Endometrial microvascular endothelial cells (primary cell): ENCODE measurements around the gene EID2. TPM values are rescaled to one million over a fixed set of nuclear protein-coding genes. Genes with fewer than 3 reads are reported as not detected.

Experiments
- in situ Hi-C: cut with HindIII; loops from 2 replicates; pipeline ENCODE4 v1.10.0; 2017; ENCODE audit warnings: low sequenced_read_pairs, low pct_unique_long_range_greater_than_20kb; ENCODE audit errors: inconsistent ontology term
- total RNA-seq: library from RNA; depleted of rRNA; stranded (reverse); fragments of >200 nt; gene quantifications from one replicate; pipeline ENCODE4 v1.2.3, GENCODE V29; 2015; ENCODE audit errors: inconsistent ontology term

Gene EID2
- total RNA-seq, result 13.8 TPM

GRCh38 chr19:39539518-39540332, at the start of gene EID2:
TSS of gene EID2 (minus strand) at chr19:39540161. CDS start at chr19:39540079, 82 bp downstream.
- in situ Hi-C loops, result no loop called here

- in situ Hi-C loops, result no loop called here
Measured at GRCh38 chr19:39588066-39588465, 48.1 kb upstream of the EID2 start.

DNA sequence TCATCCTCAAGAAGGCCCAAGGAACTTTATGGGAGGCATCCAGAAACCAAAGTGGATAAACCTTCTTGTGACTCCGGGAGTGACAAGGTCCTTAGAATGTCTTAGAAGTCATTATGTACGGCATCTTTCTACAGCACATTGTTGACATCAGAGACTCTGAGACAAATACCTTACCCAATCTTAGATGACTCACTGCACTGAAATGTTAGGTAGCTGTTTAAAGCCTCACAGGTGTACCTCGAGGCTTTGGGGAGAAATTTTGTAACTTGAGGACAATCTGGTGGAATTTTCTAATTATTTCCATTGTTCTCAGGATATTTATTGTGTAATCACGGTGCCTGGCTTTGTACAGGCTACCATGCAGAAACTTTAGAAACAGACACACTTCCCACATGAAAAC, 47.5 kb upstream of the EID2 start:
- in situ Hi-C loops, result no loop called here

- in situ Hi-C loops, result no loop called here
Measured at GRCh38 chr19:39582891-39583625, 43.1 kb upstream of the EID2 start.

GRCh38 chr19:39582442-39582841, 42.5 kb upstream of the EID2 start:
- in situ Hi-C loops, result no loop called here

DNA sequence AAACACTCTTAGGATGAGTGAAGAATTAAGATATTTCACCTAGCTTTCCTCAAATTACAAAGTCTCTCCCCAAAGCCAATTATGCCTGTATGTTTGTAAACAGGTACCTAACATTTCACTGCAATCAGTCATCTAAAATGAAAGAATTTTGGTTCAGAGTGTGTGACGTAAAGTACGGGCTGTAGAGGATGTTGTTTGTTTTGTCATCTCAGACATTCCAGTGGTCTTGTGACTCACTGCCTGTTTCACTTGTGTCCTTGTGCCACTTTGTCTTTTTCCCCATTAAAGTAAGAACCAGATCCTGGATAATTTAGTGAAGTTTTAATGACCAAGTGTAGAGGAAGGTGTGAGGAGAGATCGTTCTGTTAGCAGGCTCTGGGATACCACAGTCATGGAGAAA, 28.6 kb upstream of the EID2 start:
- in situ Hi-C loops, result no loop called here

- in situ Hi-C loops, result no loop called here
Measured at GRCh38 chr19:39566064-39566463, 26.1 kb upstream of the EID2 start.

DNA sequence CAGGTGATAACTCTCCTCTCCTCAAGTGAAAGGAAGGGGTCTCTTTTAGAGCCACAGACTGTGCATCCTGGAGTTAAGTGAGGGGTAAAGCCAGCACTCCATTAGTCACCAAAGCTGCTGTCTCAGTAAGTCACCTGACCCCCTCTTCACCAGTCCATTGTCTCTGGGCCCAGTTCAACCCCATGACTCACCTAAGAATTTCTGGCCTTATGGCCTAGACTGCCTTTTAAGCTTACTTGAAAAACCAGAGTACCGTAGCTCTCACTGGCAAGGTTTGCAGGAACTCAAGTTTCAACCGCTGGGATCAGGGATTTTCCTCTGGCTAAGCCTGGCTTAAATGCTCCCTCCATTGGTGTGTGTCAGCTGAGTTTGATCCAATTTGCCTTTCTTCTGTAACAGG, 23.4 kb upstream of the EID2 start:
- in situ Hi-C loops, result no loop called here

GRCh38 chr19:39558624-39559117, 18.7 kb upstream of the EID2 start:
- in situ Hi-C loops, result no loop called here

- in situ Hi-C loops, result no loop called here
Measured at GRCh38 chr19:39557811-39558623, 18.1 kb upstream of the EID2 start.

DNA sequence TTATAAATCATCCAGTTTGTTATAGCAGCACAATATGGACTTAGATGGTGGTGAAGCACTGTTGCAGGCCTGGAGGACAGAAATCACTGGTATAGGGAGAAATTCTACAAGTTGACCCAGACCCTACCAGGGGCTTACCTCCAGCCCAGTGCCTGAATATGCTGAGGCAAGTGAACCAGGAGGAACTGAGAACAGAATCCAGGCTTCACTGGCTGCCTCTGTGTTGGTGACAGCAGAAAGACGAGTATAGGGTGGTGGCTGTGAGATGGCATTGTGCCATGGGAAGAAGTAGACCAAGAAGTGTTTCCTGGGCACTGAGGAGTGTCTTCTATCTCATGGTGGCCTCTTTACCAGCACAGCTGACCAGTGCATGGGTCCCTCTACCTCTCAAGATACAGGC, 15.9 kb upstream of the EID2 start:
- in situ Hi-C loops, result no loop called here

- in situ Hi-C loops, result no loop called here
Measured at GRCh38 chr19:39554701-39555311, 14.8 kb upstream of the EID2 start.

DNA sequence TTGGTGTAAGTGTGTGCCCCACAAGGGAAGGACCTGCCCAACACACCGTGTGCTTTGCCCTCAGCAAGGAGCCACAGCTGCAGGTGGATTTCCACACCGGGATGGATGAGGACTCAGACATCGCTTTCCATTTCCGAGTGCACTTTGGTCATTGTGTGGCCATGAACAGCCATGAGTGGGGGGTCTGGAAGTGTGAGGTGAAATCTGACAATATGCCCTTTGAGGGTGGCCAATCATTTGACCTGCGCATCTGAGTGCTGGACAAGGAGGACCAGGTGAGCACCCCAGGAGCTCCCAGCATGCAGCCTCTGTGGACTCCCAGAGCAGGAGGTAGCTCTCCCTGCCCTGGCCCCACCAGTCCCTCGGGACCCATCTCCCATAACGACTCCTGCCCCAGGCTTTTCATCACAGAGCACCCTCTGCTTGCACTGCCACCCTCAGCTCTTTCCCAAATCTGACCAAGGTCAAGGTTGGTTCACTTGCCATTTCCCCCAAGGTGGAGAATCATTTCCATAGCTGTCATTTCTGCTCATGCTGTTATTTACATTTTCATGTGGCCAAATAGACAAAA, 13.2 kb upstream of the EID2 start:
- in situ Hi-C loops, result no loop called here

DNA sequence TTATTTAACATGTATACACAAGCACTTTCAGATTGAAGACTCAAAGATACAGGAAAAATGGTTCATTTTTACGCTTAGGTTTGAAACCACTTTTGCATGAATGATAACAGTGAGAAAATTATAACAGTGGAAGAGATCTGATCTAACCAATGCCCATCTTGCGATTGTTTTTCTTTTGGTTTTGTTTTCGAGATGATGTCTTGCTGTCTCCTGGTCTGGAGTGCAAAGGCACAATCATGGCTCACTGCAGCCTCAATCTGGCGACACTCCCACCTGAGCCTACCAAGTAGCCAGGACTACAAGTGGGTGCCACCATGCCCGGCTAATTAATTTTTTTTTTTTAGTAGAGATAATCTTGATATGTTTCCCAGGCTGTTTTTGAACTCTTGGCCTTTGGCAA, 10.2 kb upstream of the EID2 start:
- in situ Hi-C loops, result no loop called here

GRCh38 chr19:39546599-39546998, 6.6 kb upstream of the EID2 start:
- in situ Hi-C loops, result no loop called here

DNA sequence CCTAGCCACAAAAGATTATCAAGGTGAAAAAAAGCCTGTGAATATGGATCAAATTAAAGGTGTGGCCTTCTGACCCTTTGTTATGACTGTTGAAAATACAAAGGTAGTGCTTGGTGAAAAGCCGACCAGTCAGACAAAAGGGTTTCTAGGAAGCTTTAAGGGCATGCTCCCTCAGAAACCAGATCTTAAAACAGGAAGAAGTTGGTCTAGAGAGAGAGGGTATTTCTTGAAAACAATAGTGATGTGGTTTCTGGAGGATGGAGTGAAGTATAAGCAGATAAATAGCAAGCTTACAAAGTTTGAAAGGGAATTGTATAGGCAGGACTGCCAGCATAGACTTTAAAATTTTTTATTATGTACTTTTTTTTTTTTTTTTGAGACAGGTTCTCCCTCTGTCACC, 5.0 kb upstream of the EID2 start:
- in situ Hi-C loops, result no loop called here

DNA sequence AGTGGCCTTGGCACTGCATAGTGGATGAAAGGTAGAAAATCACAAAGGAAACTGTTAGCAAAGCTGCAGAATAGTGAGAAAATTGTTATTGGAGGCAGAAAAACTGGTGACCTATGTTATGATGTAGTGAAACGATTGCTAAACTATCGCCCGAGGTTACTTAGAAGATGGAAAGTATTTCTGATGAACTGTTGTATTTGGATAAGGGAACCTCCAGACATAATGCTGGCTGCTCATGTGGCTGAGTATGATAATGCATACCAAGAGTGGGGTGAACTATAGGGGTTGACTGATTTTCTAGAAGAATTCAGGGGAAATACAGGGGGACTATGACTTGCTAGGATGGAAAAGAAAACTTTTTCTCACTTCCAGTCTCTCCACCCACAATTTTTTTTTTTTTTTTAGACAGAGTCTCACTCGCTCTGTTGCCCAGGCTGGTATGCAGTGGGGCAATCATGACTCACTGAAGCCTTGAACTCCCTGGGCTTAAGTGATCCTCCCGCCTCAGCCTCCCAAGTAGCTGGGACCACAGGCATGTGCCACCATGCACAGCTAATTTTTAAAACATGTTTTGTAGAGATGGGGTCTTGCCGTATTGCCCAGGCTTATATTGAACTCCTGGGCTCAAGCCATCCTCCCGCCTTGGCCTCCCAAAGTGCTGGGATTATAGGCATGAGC, 4.4 kb upstream of the EID2 start:
- in situ Hi-C loops, result no loop called here

GRCh38 chr19:39543477-39543857, 3.5 kb upstream of the EID2 start:
- in situ Hi-C loops, result no loop called here
